Spleen (tissue), 11 donors: Measurements from ENCODE around the gene STAC2. TPM values are rescaled to one million over a fixed set of nuclear protein-coding genes. Genes with fewer than 3 reads are reported as not detected.

Source experiments
- DNase-seq: peaks from one replicate; pipeline ENCODE4 v3.0.0-alpha.2; 2020
- H3K27ac ChIP-seq, 8 donors: fragments of 200-600 bp; sonication (generic) in 7 of 8; 1 replicate in 4 of 8; 2 replicates in 4 of 8; pipeline versions ENCODE4 v1.5.0 to v1.8.0; 2016 to 2021; ENCODE audit warnings: inconsistent platforms in 4 of 8, mild to moderate bottlenecking in 4 of 8, moderate library complexity in 1 of 8
- H3K27me3 ChIP-seq, 7 donors: fragments of 200-600 bp; sonication (generic) in 6 of 7; replicated peaks in 1 of 7; 1 replicate in 4 of 7; 2 replicates in 3 of 7; pipeline versions ENCODE4 v1.5.0 to v1.8.0; 2016 to 2021; ENCODE audit warnings: inconsistent platforms in 3 of 7, mild to moderate bottlenecking in 1 of 7
- H3K36me3 ChIP-seq, 6 donors: fragments of 200-600 bp; sonication (generic) in 5 of 6; 1 replicate in 4 of 6; 2 replicates in 2 of 6; pipeline versions ENCODE4 v1.5.0 to v1.8.0; 2016 to 2021; ENCODE audit warnings: inconsistent platforms in 2 of 6
- H3K4me1 ChIP-seq, 6 donors: fragments of 200-600 bp; sonication (generic) in 5 of 6; 1 replicate in 3 of 6; 2 replicates in 3 of 6; pipeline versions ENCODE4 v1.5.0 to v1.8.0; 2016 to 2021; ENCODE audit warnings: inconsistent platforms in 3 of 6
- H3K4me3 ChIP-seq, 8 donors: fragments of 200-600 bp; sonication (generic) in 7 of 8; 1 replicate in 4 of 8; 2 replicates in 4 of 8; pipeline versions ENCODE4 v1.5.0 to v1.8.0; 2016 to 2021; ENCODE audit warnings: inconsistent platforms in 4 of 8, mild to moderate bottlenecking in 4 of 8, moderate library complexity in 2 of 8
- H3K9me3 ChIP-seq, 8 donors: fragments of 200-600 bp; sonication (generic) in 7 of 8; 1 replicate in 4 of 8; 2 replicates in 4 of 8; pipeline versions ENCODE4 v1.5.0 to v1.8.0; 2016 to 2021; ENCODE audit warnings: inconsistent platforms in 4 of 8
- POLR2A ChIP-seq, 3 donors: fragments of 450-650 bp; IDR thresholded peaks; one replicate each; pipeline ENCODE4 v1.5.1; 2017; ENCODE audit warnings: antibody characterized with exemption in 3 of 3, mild to moderate bottlenecking in 1 of 3
- POLR2AphosphoS5 ChIP-seq, 3 donors: sonication (generic); formaldehyde crosslinking; IDR thresholded peaks; one replicate each; pipeline ENCODE4 v1.5.1; 2017; ENCODE audit warnings: antibody characterized with exemption in 3 of 3
- WGBS, 5 donors: extraction: QIAGEN DNeasy Blood & Tissue Kit in 3 of 5; methylation state at CpG; one replicate each; pipeline versions ENCODE4 v1.1.5 to v1.1.7; 2013 to 2018; 5-methylcytosine and 5-hydroxymethylcytosine counted together
- intact Hi-C: fragments of 100-400 bp; cut with DNase I; formaldehyde crosslinking; loops from one replicate; pipeline ENCODE4 v1.15.0; 2023; ENCODE audit warnings: low total_unique reads
- polyA plus RNA-seq, 3 donors: library from polyadenylated mRNA; stranded (reverse); fragments of 200-250 nt; gene quantifications; one replicate each; pipeline ENCODE4 v1.2.1, GENCODE V29; 2013
- total RNA-seq, 7 donors: library from RNA; depleted of rRNA in 3 of 7; stranded (reverse); fragments of >200 nt in 3 of 7; fragmentation: NEBNext Ultra II Directional in 4 of 7; extraction: Animal tissue kit (Norgen Biotek cat#: 25700) in 4 of 7; gene quantifications; one replicate each; pipeline versions ENCODE4 v1.1.0 to v1.2.1, GENCODE V29; 2016 to 2021
- TF ChIP-seq, protein P1 (sequence below), 11 experiments: fragments of 200-600 bp in 7 of 11; fragments of 450-650 bp in 4 of 11; sonication (generic) in 4 of 11; IDR thresholded peaks in 8 of 11; conservative IDR thresholded peaks in 3 of 11; 1 replicate in 7 of 11; 2 replicates in 4 of 11; pipeline versions ENCODE4 v1.4.0 to v1.8.0; 2016 to 2021; ENCODE audit warnings: antibody characterized with exemption in 11 of 11, inconsistent platforms in 4 of 11, mild to moderate bottlenecking in 1 of 11
- donor health status: healthy with polysubstance abuse.
- donor health status: DM: no; HTN: no; CAD: no; lungs with moderate emphysema.
- donor health status: DM: no; HTN: no; CAD: no.
- donor health status: Bipolar disorder and iron deficiency.
- donor health status: healthy.
- donor health status: DM: no; HTN: no; CAD: no.
- donor health status: DM: yes; HTN: yes; CAD: no.

STAC2 gene
- total and polyA plus RNA-seq, 10 donors, result 0.06 to 0.56 (median 0.27) TPM; not detected in 7

DNA sequence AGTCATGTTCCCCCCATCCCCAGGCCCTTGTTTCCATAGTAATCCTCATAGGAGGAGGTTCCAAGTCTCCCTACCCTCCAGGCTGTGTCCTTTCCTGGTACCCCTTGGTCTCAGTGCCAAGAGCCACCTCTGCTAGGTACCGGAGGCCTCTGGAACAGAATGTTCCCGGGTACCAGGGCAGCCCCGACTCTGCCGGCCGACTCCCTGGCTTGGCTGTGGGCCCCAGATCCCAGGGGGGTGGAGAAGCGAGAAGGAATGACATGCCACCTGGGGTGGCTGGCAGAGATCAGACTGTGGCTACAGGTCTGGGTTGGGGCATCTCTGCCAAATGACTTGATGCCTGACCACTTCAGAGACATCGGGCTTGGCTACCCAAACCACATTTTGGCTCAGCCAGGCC, 3.6 kb downstream of the STAC2 start:
- Histone ChIP-seq H3K9me3 (no peaks in the 10 kb centered on the region), H3K4me1 (peaks cover 15 to 25% (median 24%) of the 10 kb centered on the region in 6 donors), H3K36me3 (no peaks in the 10 kb centered on the region), H3K27ac (no peak overlapping the region), H3K4me3 (no peak overlapping the region), H3K27me3 (peaks cover 9 to 75% (median 31%) of the 10 kb centered on the region in 7 donors)
- 85 to 95% (median 94%) methylated on average over 3 to 7 of the region's 7 CpGs for whole genome bisulfite sequencing, 5 donors
- no peak for TF ChIP-seq POLR2AphosphoS5 (IDR thresholded peaks at IDR 0.05)
- TF ChIP-seq, protein P1, sequence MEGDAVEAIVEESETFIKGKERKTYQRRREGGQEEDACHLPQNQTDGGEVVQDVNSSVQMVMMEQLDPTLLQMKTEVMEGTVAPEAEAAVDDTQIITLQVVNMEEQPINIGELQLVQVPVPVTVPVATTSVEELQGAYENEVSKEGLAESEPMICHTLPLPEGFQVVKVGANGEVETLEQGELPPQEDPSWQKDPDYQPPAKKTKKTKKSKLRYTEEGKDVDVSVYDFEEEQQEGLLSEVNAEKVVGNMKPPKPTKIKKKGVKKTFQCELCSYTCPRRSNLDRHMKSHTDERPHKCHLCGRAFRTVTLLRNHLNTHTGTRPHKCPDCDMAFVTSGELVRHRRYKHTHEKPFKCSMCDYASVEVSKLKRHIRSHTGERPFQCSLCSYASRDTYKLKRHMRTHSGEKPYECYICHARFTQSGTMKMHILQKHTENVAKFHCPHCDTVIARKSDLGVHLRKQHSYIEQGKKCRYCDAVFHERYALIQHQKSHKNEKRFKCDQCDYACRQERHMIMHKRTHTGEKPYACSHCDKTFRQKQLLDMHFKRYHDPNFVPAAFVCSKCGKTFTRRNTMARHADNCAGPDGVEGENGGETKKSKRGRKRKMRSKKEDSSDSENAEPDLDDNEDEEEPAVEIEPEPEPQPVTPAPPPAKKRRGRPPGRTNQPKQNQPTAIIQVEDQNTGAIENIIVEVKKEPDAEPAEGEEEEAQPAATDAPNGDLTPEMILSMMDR (IDR thresholded peaks at IDR 0.05 in 8 of 11, conservative IDR thresholded peaks at IDR 0.05 in 3 of 11), result no peak
- TF ChIP-seq POLR2A (IDR thresholded peaks at IDR 0.05), result no peak
- intact Hi-C loops, result no loop called here
- no peak for DNase-seq

DNA sequence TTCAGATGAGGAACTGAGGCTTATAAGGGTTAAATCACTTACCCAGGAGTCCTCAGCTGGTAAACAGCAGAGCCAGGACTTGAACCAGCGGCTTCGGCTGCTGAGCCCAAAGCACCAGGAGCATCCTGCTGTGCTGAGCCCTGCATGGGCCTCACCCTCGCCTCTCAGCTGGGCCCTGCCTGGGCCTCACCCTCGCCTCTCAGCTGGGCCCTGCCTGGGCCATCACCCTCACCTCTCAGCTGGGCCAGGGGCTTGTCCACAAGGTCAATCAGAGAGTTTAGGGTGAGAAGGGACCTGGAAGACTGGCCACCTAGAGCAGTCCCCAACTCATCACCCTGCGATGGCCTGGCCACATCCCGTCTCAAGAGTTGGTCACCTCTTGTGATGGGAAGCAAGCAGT, 4.2 kb downstream of the STAC2 start:
- H3K27me3 ChIP-seq, result peaks cover 8 to 75% (median 27%) of the 10 kb centered on the region in 7 donors
- no peak overlapping the region for H3K27ac ChIP-seq
- TF ChIP-seq POLR2AphosphoS5 (IDR thresholded peaks at IDR 0.05) (no peak), POLR2A (IDR thresholded peaks at IDR 0.05) (no peak)
- TF ChIP-seq, protein P1 (IDR thresholded peaks at IDR 0.05 in 8 of 11, conservative IDR thresholded peaks at IDR 0.05 in 3 of 11), result no peak

DNA sequence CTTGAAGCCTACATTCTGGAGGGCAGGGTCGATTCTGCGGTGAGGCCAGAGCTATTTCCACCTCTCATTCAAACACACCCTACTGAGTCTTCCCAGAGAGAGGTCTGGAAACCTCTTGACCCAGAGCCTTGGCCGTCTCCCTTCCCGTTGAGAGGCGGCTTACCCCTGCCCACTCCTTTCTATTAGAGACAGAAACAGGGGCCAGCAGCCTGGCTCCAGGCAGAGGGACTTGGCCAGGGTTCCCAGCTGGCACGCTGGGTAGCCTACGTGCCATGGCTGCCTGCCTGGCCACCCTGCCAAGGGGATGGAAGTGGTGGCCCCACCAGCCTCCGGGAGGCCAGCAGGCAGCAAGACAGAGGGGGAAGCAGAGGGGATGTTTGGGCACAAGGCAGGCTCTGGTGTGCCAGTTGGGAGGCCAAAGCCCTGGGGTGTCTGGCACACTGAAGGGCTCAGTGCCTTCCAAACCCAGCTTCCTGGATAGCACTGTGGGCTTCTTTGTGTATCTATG, 6.0 kb downstream of the STAC2 start:
- peaks cover 0 to 75% (median 9%) of the 10 kb centered on the region in 7 donors for H3K27me3 ChIP-seq
- H3K36me3 ChIP-seq, result no peaks in the 10 kb centered on the region
- H3K27ac ChIP-seq, result no peak overlapping the region
- peaks cover 0 to 5% (median 5%) of the 10 kb centered on the region in 6 donors for H3K4me1 ChIP-seq
- H3K9me3 ChIP-seq, result no peaks in the 10 kb centered on the region
- no peak overlapping the region for H3K4me3 ChIP-seq
- no peak for DNase-seq
- TF ChIP-seq POLR2AphosphoS5 (IDR thresholded peaks at IDR 0.05), result no peak
- 58 to 75% (median 69%) methylated on average over 8 of the region's 8 CpGs for WGBS, 5 donors
- intact Hi-C loops, result no loop called here

More for the DNA sequence above, 4.2 kb downstream of the STAC2 start:
- no peaks in the 10 kb centered on the region for H3K9me3 ChIP-seq
- H3K4me1 ChIP-seq, result peaks cover 15 to 24% (median 23%) of the 10 kb centered on the region in 6 donors
- intact Hi-C loops, result no loop called here
- H3K4me3 ChIP-seq, result no peak overlapping the region
- H3K36me3 ChIP-seq, result no peaks in the 10 kb centered on the region
- WGBS, 5 donors, result 87 to 92% (median 90%) methylated on average over 4 to 6 of the region's 6 CpGs
- no peak for DNase-seq

DNA sequence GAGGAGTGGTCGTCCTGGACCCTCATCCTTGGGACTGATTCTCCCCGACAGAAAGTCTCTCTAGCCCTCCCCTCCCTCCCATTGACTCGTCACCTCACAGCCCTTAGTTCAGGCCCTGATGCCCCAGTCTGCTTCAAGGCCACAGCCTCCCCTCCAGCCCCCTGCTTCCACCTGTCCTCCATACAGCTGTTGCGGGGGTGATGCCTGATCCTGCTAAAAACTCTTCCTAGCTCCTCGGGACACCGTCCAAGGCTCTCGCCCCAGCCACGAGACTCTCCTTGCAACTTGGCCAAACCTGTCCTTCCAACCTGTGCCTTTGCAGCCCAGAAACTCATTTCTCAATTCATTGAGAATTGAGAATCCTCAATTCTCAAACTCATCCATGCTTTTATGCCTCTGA, 6.8 kb downstream of the STAC2 start:
- no peak for TF ChIP-seq POLR2A (IDR thresholded peaks at IDR 0.05)
- no peaks in the 10 kb centered on the region for H3K4me1 ChIP-seq
- 80 to 85% (median 82%) methylated on average over 8 of the region's 8 CpGs for WGBS, 5 donors
- H3K27me3 ChIP-seq, result peaks cover 0 to 75% (median 6%) of the 10 kb centered on the region in 7 donors
- H3K36me3 ChIP-seq, result no peaks in the 10 kb centered on the region
- H3K27ac ChIP-seq, result no peak overlapping the region
- DNase-seq, result no peak
- intact Hi-C loops, result no loop called here
- H3K9me3 ChIP-seq, result no peaks in the 10 kb centered on the region
- H3K4me3 ChIP-seq, result no peak overlapping the region

DNA sequence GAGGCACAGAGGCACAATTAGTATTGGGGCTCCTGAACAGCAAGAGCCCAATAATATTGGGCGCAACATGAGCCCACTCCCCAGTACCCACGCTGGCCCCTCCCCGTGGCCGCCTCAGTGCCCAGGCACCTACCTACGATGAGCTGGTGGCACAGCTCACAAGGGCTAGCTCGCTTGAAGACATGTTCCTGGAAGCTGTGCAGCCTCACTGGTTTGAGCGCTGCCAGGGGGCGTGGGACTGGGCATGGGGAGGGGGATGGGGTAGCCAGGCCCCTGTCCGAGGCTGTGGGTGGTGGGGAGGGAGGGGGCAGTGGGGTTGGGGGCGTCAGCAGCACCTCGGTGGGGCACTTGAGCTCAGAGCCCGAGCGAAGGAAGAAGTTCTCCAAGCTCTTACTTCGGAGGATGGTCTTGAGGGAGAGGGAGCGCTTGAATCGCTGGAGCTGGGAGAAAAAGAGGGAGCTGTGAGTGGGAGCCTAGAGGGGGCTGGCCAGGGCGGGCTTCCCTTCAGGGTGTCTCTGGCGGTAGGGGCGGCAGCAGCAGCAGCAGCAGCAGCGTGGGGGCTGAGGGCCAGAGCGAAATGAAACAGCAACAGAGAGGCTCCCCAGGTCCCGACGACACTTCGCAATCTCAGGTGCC, 7.9 kb downstream of the STAC2 start:
- WGBS, 5 donors, result 24 to 41% (median 27%) methylated on average over 20 to 24 of the region's 24 CpGs
- Histone ChIP-seq H3K36me3 (no peaks in the 10 kb centered on the region), H3K4me1 (no peaks in the 10 kb centered on the region), H3K9me3 (no peaks in the 10 kb centered on the region), H3K4me3 (no peak overlapping the region), H3K27me3 (peaks cover 0 to 70% (median 4%) of the 10 kb centered on the region in 7 donors), H3K27ac (no peak overlapping the region)
- DNase-seq, result no peak
- intact Hi-C loops, result no loop called here
- no peak for TF ChIP-seq POLR2A (IDR thresholded peaks at IDR 0.05)
- no peak for TF ChIP-seq POLR2AphosphoS5 (IDR thresholded peaks at IDR 0.05)
- TF ChIP-seq, protein P1 (IDR thresholded peaks at IDR 0.05 in 8 of 11, conservative IDR thresholded peaks at IDR 0.05 in 3 of 11), result no peak
